ENCODE results near the gene HAX1.

Gene HAX1

DNA sequence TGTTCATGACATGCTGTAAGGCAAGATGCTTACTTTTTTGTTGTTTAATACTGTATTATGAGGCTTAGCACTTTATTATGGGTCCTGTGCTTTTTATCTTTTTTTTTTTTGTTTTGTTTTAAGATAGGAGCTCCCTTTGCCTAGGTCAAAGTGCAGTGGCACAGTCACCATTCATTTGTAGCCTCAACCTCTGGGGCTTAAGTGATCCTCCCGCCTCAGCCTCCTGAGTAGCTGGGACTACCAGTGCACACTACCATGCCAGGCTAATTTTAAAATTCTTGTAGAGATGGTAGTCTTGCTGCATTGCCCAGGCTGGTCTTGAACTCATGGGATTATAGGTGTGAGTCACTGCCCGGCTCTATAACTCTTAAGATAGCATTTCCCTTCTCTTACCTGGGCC, 47.1 kb upstream of the HAX1 start:
- TF ChIP-seq YY1 (IDR thresholded peaks at IDR 0.05; ENCODE audit: low read depth) (no peak), FOXM1 (IDR thresholded peaks at IDR 0.05; ENCODE audit: borderline replicate concordance, low read depth) (no peak), TAF1 (IDR thresholded peaks at IDR 0.05; ENCODE audit: low read depth) (no peak), CEBPB (IDR thresholded peaks at IDR 0.05) (no peak), TEAD4 (IDR thresholded peaks at IDR 0.05) (no peak), TCF12 (IDR thresholded peaks at IDR 0.05; ENCODE audit: low read depth) (no peak), CREB1 (IDR thresholded peaks at IDR 0.05; ENCODE audit: low read depth) (no peak), RAD21 (IDR thresholded peaks at IDR 0.05; ENCODE audit: low read depth) (no peak), EGR1 (IDR thresholded peaks at IDR 0.05) (no peak), NFIC (IDR thresholded peaks at IDR 0.05) (no peak), USF1 (IDR thresholded peaks at IDR 0.05) (no peak), ZBTB7A (IDR thresholded peaks at IDR 0.05; ENCODE audit: low read depth) (no peak), EP300 (IDR thresholded peaks at IDR 0.05; ENCODE audit: borderline replicate concordance) (no peak)
- TF ChIP-seq, protein P1, sequence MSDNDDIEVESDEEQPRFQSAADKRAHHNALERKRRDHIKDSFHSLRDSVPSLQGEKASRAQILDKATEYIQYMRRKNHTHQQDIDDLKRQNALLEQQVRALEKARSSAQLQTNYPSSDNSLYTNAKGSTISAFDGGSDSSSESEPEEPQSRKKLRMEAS (IDR thresholded peaks at IDR 0.05), result no peak
- TF ChIP-seq, protein P2, sequence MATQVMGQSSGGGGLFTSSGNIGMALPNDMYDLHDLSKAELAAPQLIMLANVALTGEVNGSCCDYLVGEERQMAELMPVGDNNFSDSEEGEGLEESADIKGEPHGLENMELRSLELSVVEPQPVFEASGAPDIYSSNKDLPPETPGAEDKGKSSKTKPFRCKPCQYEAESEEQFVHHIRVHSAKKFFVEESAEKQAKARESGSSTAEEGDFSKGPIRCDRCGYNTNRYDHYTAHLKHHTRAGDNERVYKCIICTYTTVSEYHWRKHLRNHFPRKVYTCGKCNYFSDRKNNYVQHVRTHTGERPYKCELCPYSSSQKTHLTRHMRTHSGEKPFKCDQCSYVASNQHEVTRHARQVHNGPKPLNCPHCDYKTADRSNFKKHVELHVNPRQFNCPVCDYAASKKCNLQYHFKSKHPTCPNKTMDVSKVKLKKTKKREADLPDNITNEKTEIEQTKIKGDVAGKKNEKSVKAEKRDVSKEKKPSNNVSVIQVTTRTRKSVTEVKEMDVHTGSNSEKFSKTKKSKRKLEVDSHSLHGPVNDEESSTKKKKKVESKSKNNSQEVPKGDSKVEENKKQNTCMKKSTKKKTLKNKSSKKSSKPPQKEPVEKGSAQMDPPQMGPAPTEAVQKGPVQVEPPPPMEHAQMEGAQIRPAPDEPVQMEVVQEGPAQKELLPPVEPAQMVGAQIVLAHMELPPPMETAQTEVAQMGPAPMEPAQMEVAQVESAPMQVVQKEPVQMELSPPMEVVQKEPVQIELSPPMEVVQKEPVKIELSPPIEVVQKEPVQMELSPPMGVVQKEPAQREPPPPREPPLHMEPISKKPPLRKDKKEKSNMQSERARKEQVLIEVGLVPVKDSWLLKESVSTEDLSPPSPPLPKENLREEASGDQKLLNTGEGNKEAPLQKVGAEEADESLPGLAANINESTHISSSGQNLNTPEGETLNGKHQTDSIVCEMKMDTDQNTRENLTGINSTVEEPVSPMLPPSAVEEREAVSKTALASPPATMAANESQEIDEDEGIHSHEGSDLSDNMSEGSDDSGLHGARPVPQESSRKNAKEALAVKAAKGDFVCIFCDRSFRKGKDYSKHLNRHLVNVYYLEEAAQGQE (IDR thresholded peaks at IDR 0.05; ENCODE audit: low read depth), result no peak

DNA sequence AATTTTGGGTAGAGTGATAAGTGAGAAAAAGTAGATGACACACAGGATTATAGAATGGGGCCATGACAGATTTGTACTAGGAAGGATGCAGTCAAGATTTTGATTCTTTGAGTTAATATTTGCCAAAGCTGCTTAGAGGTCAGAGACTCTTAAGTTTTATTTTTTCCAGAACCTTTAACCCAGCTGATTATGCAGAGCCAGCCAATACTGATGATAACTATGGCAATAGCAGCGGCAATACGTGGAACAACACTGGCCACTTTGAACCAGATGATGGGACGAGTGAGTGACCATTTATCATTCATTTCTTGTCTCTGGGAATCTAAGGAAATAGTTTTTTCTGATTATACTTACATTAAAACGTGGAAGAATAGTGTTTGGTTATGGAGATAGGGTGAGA, 35.6 kb upstream of the HAX1 start:
- no peak for TF ChIP-seq CEBPB (IDR thresholded peaks at IDR 0.05)
- TF ChIP-seq CREB1 (IDR thresholded peaks at IDR 0.05; ENCODE audit: low read depth), result no peak
- TF ChIP-seq YY1 (IDR thresholded peaks at IDR 0.05; ENCODE audit: low read depth), result no peak
- TF ChIP-seq, protein P1 (IDR thresholded peaks at IDR 0.05), result no peak
- TF ChIP-seq NFIC (IDR thresholded peaks at IDR 0.05), result no peak
- TF ChIP-seq TCF12 (IDR thresholded peaks at IDR 0.05; ENCODE audit: low read depth), result no peak
- no peak for TF ChIP-seq USF1 (IDR thresholded peaks at IDR 0.05)
- no peak for TF ChIP-seq TEAD4 (IDR thresholded peaks at IDR 0.05)
- TF ChIP-seq, protein P2 (IDR thresholded peaks at IDR 0.05; ENCODE audit: low read depth), result no peak
- TF ChIP-seq EP300 (IDR thresholded peaks at IDR 0.05; ENCODE audit: borderline replicate concordance), result no peak

GRCh38 chr1:154237435-154237834, 35.0 kb upstream of the HAX1 start:
- TF ChIP-seq ZBTB7A (IDR thresholded peaks at IDR 0.05; ENCODE audit: low read depth), result no peak

GRCh38 chr1:154237880-154238506, 34.4 kb upstream of the HAX1 start:
- no peak for TF ChIP-seq FOXM1 (IDR thresholded peaks at IDR 0.05; ENCODE audit: borderline replicate concordance, low read depth)
- no peak for TF ChIP-seq ZBTB7A (IDR thresholded peaks at IDR 0.05; ENCODE audit: low read depth)
- no peak for TF ChIP-seq CEBPB (IDR thresholded peaks at IDR 0.05)
- no peak for TF ChIP-seq TAF1 (IDR thresholded peaks at IDR 0.05; ENCODE audit: low read depth)

DNA sequence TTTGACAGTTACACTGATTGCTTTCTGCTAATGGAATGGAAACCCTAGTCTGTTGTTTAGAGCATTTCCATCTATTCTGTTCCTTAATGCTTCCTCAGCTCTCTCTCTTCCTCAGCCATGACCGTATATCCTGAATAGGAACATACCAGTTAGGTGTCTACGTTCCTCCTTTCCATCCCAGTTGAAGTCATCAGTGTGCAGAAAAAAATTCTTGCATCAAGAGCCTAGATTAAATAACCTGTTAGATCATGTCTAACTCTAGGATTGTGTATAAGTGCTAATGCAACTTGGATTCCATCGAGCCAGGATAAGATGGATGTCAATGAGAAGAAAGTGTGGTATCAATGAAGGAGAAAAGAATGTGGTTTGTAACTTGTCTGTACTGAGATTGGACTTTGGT, 32.9 kb upstream of the HAX1 start:
- no peak for TF ChIP-seq TEAD4 (IDR thresholded peaks at IDR 0.05)
- no peak for TF ChIP-seq YY1 (IDR thresholded peaks at IDR 0.05; ENCODE audit: low read depth)
- TF ChIP-seq ZBTB7A (IDR thresholded peaks at IDR 0.05; ENCODE audit: low read depth), result no peak
- no peak for TF ChIP-seq NFIC (IDR thresholded peaks at IDR 0.05)
- TF ChIP-seq FOXM1 (IDR thresholded peaks at IDR 0.05; ENCODE audit: borderline replicate concordance, low read depth), result no peak
- no peak for TF ChIP-seq TAF1 (IDR thresholded peaks at IDR 0.05; ENCODE audit: low read depth)
- TF ChIP-seq CEBPB (IDR thresholded peaks at IDR 0.05), result no peak
- TF ChIP-seq EP300 (IDR thresholded peaks at IDR 0.05; ENCODE audit: borderline replicate concordance), result no peak
- no peak for TF ChIP-seq CREB1 (IDR thresholded peaks at IDR 0.05; ENCODE audit: low read depth)
- TF ChIP-seq, protein P2 (IDR thresholded peaks at IDR 0.05; ENCODE audit: low read depth), result no peak
- TF ChIP-seq RAD21 (IDR thresholded peaks at IDR 0.05; ENCODE audit: low read depth), result no peak
- no peak for TF ChIP-seq EGR1 (IDR thresholded peaks at IDR 0.05)
- no peak for TF ChIP-seq USF1 (IDR thresholded peaks at IDR 0.05)
- TF ChIP-seq, protein P1 (IDR thresholded peaks at IDR 0.05), result no peak
- no peak for TF ChIP-seq TCF12 (IDR thresholded peaks at IDR 0.05; ENCODE audit: low read depth)

Data from Ishikawa (cell line).